Peyer's patch (tissue), 4 donors: ENCODE results near the gene ALAS1.

Source experiments
- POLR2A ChIP-seq, 2 donors: fragments of 450-650 bp; IDR thresholded peaks; one replicate each; pipeline ENCODE4 v1.5.1; 2017; ENCODE audit warnings: antibody characterized with exemption in 2 of 2, mild to moderate bottlenecking in 2 of 2, moderate library complexity in 2 of 2
- TF ChIP-seq, protein P1 (sequence below), 6 experiments: fragments of 450-650 bp in 4 of 6; fragments of 200-600 bp in 2 of 6; sonication (generic) in 1 of 6; IDR thresholded peaks; one replicate each; pipeline ENCODE4 v1.5.1; 2017 to 2019; ENCODE audit warnings: antibody characterized with exemption in 6 of 6, mild to moderate bottlenecking in 3 of 6, moderate library complexity in 1 of 6

DNA sequence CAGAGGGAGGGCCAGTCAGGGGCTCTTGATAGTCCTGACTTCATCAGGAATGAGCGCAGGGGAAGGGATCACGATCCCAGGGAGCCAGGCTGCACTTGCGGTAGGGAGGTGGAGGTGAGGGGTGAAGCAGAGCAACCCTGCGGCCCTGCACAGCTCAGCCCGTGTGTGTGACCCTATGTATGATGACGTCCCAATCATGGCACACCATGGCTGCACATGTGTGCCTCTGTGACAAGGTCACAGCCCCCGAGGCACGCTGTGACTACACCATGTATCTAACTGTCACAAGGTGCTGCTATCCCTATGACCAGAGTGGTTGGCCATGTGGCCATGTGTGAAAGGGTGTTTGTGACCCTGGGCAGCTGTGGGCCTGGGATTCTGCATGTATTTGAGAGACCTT, 13.3 kb upstream of the ALAS1 start:
- TF ChIP-seq, protein P1, sequence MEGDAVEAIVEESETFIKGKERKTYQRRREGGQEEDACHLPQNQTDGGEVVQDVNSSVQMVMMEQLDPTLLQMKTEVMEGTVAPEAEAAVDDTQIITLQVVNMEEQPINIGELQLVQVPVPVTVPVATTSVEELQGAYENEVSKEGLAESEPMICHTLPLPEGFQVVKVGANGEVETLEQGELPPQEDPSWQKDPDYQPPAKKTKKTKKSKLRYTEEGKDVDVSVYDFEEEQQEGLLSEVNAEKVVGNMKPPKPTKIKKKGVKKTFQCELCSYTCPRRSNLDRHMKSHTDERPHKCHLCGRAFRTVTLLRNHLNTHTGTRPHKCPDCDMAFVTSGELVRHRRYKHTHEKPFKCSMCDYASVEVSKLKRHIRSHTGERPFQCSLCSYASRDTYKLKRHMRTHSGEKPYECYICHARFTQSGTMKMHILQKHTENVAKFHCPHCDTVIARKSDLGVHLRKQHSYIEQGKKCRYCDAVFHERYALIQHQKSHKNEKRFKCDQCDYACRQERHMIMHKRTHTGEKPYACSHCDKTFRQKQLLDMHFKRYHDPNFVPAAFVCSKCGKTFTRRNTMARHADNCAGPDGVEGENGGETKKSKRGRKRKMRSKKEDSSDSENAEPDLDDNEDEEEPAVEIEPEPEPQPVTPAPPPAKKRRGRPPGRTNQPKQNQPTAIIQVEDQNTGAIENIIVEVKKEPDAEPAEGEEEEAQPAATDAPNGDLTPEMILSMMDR (IDR thresholded peaks at IDR 0.05), result no peak
- no peak for TF ChIP-seq POLR2A (IDR thresholded peaks at IDR 0.05)
